Right cardiac atrium (tissue), 5 donors: ENCODE results near the gene WBP1L. TPM values are rescaled to one million over a fixed set of nuclear protein-coding genes. Genes with fewer than 3 reads are reported as not detected.
"Not testable (repeated sequence)": the region's sequence is repeated elsewhere in the genome, so short reads cannot be mapped to it uniquely, and the experiment has no call there.

Experiments
- ATAC-seq, 2 donors: fragments of 200-7000 bp; cut with Tn5 transposase; one replicate each; pipeline versions ENCODE4 v1.8.0 to v1.9.1; 2020; ENCODE audit warnings: moderate library complexity in 2 of 2, mild to moderate bottlenecking in 1 of 2
- DNase-seq, 3 donors: peaks; one replicate each; pipeline ENCODE4 v3.0.0-alpha.2; 2020
- H3K27ac ChIP-seq: one replicate; pipeline ENCODE4 v1.5.1; 2013; ENCODE audit warnings: mild to moderate bottlenecking, low read length, control low read depth, moderate library complexity
- H3K27me3 ChIP-seq: one replicate; pipeline ENCODE4 v1.6.1; 2013; ENCODE audit not compliant: control insufficient read depth, insufficient read depth
- H3K4me1 ChIP-seq: one replicate; pipeline ENCODE4 v1.6.1; 2013; ENCODE audit warnings: low read length; ENCODE audit not compliant: control insufficient read depth, insufficient read depth
- H3K4me3 ChIP-seq: one replicate; pipeline ENCODE4 v1.5.1; 2013; ENCODE audit warnings: low read length, control low read depth
- H3K9me3 ChIP-seq: one replicate; pipeline ENCODE4 v1.6.1; 2013; ENCODE audit warnings: low read length; ENCODE audit not compliant: control insufficient read depth
- WGBS: extraction: QIAGEN DNeasy Blood & Tissue Kit; methylation state at CpG from one replicate; pipeline ENCODE4 v1.1.7; 2013; 5-methylcytosine and 5-hydroxymethylcytosine counted together
- intact Hi-C, 4 donors: fragments of 100-400 bp; cut with DNase I; formaldehyde crosslinking; loops; one replicate each; pipeline versions ENCODE4 v1.11.0 to v1.14.0; 2022 to 2023
- polyA plus RNA-seq: library from polyadenylated mRNA; stranded (reverse); fragments of 200-250 nt; gene quantifications from one replicate; pipeline ENCODE4 v1.2.3, GENCODE V29; 2013
- total RNA-seq, 4 donors: library from RNA; stranded (reverse); fragmentation: NEBNext Ultra II Directional; extraction: Animal tissue kit (Norgen Biotek cat#: 25700); gene quantifications; one replicate each; pipeline ENCODE4 v1.2.1, GENCODE V29; 2021
- donor health status: healthy with polysubstance abuse.
- donor health status: DM: no; HTN: yes; CAD: no.
- donor health status: DM: no; HTN: no; CAD: no.
- donor health status: DM: no; HTN: yes; CAD: no; lungs with severe emphysema.
- donor health status: DM: yes; HTN: yes; CAD: no.

Gene WBP1L
- total and polyA plus RNA-seq, 5 donors = 19.1 to 50.5 (median 36.9) TPM

DNA sequence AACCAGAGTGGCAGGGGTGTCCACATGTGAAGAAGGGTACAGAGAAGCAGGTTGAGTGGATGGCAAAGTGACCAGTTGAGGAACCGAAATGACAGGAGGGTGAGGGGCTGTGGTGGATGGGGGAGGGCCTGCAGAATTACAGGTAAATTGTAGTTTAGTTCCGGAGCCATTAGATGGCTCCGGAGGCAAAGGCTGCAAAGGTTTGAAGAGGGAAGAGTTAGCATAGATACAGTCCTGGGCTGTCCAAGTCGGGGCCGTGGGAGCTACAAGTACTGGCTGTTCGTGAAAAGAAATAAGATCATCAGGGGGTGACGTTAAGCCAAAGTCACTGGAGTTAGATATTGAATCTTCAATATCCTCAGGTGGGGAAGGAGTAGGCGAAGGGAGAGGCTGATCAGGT is 99.4 kb downstream of the WBP1L start:
- intact Hi-C loops, H3K4me1 ChIP-seq, H3K4me3 ChIP-seq, ATAC-seq, DNase-seq, H3K27ac ChIP-seq, H3K9me3 ChIP-seq, H3K27me3 ChIP-seq: not testable (repeated sequence)
- WGBS = 56% methylated on average over 8 of the region's 8 CpGs

DNA sequence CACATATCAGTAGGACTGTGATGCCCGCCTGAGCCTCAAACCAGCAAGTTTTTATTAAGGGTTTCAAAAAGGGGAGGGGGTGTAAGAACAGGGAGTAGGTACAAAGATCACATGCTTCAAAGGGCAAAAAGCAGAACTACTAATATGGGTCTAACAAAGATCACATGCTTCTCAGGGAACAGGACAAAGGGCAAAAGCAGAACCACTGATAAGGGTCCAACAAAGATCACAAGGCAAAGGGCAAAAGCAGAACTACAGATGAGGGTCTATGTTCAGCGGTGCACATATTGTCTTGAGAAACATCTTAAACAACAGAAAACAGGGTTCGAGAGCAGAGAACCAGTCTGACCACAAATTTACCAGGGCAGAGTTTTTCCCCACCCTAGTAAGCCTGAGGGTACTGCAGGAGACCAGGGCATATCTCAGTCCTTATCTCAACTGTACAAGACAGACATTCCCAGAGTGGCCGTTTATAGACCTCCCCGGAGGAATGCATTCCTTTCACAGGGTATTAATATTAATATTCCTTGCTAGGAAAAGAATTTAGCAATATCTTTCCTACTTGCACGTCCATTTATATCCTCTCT is 100.5 kb downstream of the WBP1L start:
- DNase-seq, H3K4me1 ChIP-seq, H3K27me3 ChIP-seq, H3K9me3 ChIP-seq, ATAC-seq, H3K4me3 ChIP-seq, H3K27ac ChIP-seq, intact Hi-C loops: not testable (repeated sequence)
- 80% methylated on average over 6 of the region's 6 CpGs for WGBS

DNA sequence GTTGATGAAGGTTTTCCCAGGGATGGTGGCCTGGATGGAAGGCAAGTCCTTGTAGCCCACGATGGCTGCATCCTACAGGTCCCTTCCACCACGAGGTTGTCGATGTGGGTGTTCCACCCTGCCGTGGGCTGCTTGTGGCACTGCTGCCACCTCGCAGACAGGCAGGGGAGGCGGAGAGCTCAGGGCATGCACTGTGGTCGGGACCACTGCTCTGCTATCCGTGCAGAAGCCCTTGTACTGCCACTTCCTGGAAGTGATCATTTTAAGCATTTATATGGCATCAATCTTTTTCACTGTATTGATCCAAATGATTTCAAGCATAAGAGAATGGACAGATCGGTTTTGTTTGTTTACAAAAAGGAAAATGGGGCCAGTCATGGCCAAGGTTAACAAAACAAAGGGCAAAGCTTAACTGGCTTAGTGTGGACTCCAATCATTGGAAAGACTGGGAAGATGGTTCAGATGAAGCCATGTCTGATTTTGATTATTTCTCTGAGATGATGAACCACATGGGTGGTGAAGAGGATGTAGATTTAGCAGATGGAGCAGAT is 101.7 kb downstream of the WBP1L start:
- Histone ChIP-seq H3K27ac (no peak overlapping the region), H3K27me3 (no peaks in the 10 kb centered on the region), H3K4me3 (no peak overlapping the region), H3K4me1 (no peaks in the 10 kb centered on the region), H3K9me3 (no peaks in the 10 kb centered on the region)
- no peak for DNase-seq
- intact Hi-C loops = no loop called here
- no peak for ATAC-seq
- 84% methylated on average over 9 of the region's 9 CpGs for WGBS

DNA sequence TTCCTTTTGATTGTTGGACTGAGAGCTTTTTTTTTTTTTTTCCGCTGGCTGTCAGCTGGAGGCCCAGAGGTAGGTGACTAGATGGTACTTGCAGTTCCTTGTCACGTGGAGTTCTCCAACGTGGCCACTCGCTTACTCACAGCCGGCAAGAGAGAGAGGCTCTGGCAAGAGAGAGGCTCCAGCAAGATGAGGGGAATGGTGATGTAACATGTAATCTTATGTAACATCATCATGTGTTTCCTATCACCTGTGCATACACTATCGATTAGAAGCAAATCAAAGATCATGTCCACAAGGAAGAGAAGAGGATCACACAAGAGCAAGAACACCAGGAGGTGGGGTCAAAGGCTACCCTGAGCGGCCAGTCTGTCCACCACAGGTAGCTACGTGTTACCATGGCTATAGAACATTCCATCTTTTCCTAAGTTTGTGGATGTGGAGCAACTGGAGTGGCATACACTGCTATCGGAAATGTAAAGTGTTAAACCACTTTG is 106.3 kb downstream of the WBP1L start:
- WGBS = 83% methylated on average over 9 of the region's 9 CpGs
- H3K9me3 ChIP-seq = no peaks in the 10 kb centered on the region
- DNase-seq (no peak), ATAC-seq (no peak)
- no peak overlapping the region for H3K4me3 ChIP-seq
- intact Hi-C loops = no loop called here
- no peak overlapping the region for H3K27ac ChIP-seq
- H3K27me3 ChIP-seq = no peaks in the 10 kb centered on the region
- H3K4me1 ChIP-seq = no peaks in the 10 kb centered on the region

DNA sequence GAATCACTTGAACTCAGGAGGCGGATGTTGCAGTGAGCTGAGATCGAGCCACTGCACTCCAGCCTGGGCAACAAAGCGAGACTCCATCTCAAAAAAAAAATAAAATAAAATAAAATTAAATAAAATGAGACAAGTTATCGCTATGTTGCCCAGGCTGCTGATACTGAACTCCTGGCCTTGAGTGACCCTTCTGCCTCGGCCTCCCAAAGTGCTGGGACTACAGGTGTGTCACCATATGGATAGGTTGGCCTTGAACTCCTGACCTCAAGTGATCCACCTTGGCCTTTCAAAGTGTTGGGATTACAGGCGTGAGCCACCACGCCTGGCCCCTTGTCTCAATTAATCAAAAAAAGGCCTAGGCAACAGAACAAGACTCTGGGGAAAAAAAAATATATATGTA is 109.5 kb downstream of the WBP1L start:
- ATAC-seq, DNase-seq, H3K9me3 ChIP-seq, H3K27me3 ChIP-seq, H3K4me1 ChIP-seq, H3K27ac ChIP-seq, H3K4me3 ChIP-seq, intact Hi-C loops: not testable (repeated sequence)
- 97% methylated on average over 7 of the region's 7 CpGs for WGBS

DNA sequence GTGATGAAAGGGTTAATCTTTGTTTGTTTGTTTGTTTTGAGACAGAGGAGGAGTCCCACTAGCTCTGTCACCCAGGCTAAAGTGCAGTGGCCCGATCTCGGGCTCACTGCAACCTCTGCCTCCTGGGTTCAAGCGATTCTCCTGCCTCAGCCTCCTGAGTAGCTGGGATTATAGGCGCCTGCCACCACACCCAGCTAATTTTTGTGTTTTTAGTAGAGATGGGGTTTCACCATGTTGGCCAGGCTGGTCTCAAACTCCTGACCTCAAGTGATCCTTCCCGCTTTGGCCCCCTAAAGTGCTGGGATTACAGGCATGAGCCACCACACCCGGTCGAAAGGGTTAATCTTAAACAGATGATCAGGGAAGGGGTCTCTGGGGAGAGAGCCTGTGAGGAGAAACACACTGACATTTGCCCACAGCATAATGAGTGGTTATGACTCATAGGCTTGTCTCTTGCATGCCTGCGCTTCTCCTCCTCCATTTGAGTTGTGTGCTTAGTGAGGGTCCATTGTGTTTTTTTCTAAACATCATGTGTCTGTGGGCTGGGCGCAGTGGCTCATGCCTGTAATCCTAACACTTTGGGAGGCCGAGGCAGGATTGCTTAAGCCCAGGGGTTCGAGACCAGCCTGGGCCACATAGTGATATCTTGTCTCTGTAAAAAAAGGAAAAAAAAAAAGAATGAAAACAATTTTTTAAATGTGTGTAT is 112.1 kb downstream of the WBP1L start:
- H3K4me1 ChIP-seq, H3K4me3 ChIP-seq, DNase-seq, H3K9me3 ChIP-seq, H3K27me3 ChIP-seq, intact Hi-C loops, ATAC-seq, H3K27ac ChIP-seq: not testable (repeated sequence)
- 66% methylated on average over 11 of the region's 11 CpGs for WGBS

DNA sequence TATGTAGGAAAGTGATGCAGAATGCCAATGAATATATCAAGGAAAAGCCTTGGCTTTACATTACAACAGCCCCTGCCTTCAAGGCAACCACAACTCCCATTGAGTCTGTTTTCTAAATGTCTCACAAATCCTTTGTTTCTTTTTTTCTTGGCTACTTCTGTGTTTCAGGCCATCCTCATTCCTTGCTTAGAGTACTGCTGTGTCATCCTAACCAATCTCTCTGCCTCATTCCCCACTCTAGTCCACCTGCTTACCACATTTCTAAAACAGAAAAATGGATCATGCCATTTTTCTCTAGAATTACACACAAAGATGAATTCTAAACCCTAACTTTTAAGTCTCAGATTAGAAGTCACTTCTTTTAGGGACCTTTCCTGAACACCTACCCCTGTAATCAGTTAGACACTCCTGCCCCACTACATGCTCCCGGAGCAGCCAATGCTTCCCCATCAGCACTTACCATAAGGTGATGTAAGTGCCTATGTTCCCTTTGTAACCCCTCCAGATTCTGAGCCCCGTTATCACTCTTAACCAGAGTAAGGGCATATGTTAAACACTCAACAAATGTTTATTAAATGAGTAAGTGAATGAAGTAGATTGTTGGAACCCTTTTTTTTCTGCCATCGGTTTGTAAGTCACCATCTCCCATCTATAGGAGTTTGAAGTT is 113.1 kb downstream of the WBP1L start:
- Histone ChIP-seq H3K27me3 (no peaks in the 10 kb centered on the region), H3K9me3 (no peaks in the 10 kb centered on the region), H3K4me3 (no peak overlapping the region), H3K4me1 (peaks cover 4% of the 10 kb centered on the region), H3K27ac (no peak overlapping the region)
- 76% methylated on average over 3 of the region's 3 CpGs for WGBS
- no peak for ATAC-seq
- intact Hi-C loops = no loop called here
- no peak for DNase-seq

DNA sequence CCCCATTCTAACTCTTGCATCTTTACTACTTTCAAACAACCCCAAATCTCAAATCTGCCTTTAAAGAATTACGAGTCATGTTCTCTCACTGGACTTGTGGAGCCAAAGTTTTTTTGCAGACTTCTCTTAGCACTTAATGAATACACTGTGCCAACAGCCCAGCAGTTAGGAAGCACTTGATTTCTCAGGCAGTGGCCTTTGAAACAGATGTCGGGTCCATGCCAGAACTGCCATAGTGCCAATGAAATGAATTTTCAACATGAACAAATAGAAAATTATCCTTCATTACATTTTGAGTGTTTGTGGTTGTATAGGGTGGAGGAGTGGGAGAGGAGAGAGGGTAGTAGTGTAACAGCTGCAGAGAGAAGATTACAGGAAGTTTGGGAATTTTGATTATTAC is 116.2 kb downstream of the WBP1L start:
- WGBS = 56% methylated on average over 2 of the region's 2 CpGs
- H3K27ac ChIP-seq = no peak overlapping the region

DNA sequence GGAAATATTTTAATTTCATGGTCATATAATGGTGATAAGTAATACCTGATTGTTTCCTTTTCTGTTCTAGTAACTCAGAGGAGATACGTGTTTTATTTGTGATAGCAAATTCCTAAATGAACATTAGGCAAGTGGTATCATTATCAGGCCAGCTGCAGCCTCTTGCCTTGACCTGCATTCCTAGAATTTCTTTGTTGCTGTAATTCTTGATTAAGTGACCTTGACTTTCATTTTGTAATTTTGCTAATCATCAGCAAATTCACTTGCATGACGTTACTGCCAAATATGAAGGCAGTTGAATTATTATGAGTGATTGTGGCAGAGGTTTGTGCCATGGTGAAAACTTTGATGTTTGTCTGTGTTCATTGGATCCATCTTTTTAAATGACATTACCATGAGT is 119.9 kb downstream of the WBP1L start:
- Histone ChIP-seq H3K9me3 (no peaks in the 10 kb centered on the region), H3K4me1 (no peaks in the 10 kb centered on the region), H3K27me3 (no peaks in the 10 kb centered on the region), H3K4me3 (no peak overlapping the region), H3K27ac (no peak overlapping the region)
- WGBS = 41% methylated on average over 2 of the region's 2 CpGs
- ATAC-seq (no peak), DNase-seq (no peak)
- intact Hi-C loops = no loop called here

More for the DNA sequence above, 116.2 kb downstream of the WBP1L start:
- H3K4me1 ChIP-seq = peaks cover 4% of the 10 kb centered on the region
- no peaks in the 10 kb centered on the region for H3K9me3 ChIP-seq
- DNase-seq (no peak), ATAC-seq (peak in 1 of 2 donors; percentile 52)
- intact Hi-C loops = no loop called here
- no peak overlapping the region for H3K4me3 ChIP-seq
- H3K27me3 ChIP-seq = no peaks in the 10 kb centered on the region

DNA sequence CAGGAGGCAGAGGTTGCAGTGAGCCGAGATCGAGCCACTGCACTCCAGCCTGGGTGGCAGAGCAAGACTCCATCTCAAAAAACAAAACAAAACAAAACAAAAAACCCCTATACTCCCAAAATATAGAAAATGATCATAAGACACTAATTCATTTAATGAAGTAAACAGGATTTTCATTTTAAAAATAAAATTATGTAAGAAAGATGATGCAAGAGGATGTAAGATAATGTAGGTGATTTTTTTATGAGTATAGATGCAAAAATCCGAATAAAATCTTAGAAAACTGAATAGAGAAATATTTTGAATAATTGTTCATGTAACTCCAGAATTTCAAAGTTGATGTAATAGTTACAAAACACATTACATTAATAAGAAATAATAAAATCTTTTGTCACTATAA is 121.9 kb downstream of the WBP1L start:
- Histone ChIP-seq H3K27ac (no peak overlapping the region), H3K27me3 (no peaks in the 10 kb centered on the region), H3K4me3 (no peak overlapping the region), H3K9me3 (no peaks in the 10 kb centered on the region), H3K4me1 (no peaks in the 10 kb centered on the region)
- intact Hi-C loops = no loop called here
- DNase-seq = no peak
- 91% methylated on average over 3 of the region's 3 CpGs for WGBS
- ATAC-seq = no peak
